ENCODE data around the gene CLPTM1L. TPM values are rescaled to one million over a fixed set of nuclear protein-coding genes. Genes with fewer than 3 reads are reported as not detected.
"Not testable (repeated sequence)": the region's sequence is repeated elsewhere in the genome, so short reads cannot be mapped to it uniquely, and the experiment has no call there.

CLPTM1L gene
- total RNA-seq, 4 donors from 2014 or later: 96.9 to 139 (median 126) TPM

GRCh38 chr5:1375871-1376810, 31.2 kb upstream of the CLPTM1L start:
- intact Hi-C loops (cut with DNase I): no loop called here
- Histone ChIP-seq H3K36me3 (no peaks in the 10 kb centered on the region), H3K4me1 (peaks cover 4 to 11% (median 8%) of the 10 kb centered on the region in 4 donors), H3K4me3 (no peak overlapping the region), H3K9me3 (no peaks in the 10 kb centered on the region), H3K27me3 (peaks cover 0 to 41% (median 5%) of the 10 kb centered on the region in 4 donors), H3K27ac (replicated peaks in 1 of 4) (no peak overlapping the region)
- TF ChIP-seq POLR2AphosphoS5 (IDR thresholded peaks at IDR 0.05): no peak
- TF ChIP-seq EP300 (IDR thresholded peaks at IDR 0.05): no peak
- TF ChIP-seq, protein P1, sequence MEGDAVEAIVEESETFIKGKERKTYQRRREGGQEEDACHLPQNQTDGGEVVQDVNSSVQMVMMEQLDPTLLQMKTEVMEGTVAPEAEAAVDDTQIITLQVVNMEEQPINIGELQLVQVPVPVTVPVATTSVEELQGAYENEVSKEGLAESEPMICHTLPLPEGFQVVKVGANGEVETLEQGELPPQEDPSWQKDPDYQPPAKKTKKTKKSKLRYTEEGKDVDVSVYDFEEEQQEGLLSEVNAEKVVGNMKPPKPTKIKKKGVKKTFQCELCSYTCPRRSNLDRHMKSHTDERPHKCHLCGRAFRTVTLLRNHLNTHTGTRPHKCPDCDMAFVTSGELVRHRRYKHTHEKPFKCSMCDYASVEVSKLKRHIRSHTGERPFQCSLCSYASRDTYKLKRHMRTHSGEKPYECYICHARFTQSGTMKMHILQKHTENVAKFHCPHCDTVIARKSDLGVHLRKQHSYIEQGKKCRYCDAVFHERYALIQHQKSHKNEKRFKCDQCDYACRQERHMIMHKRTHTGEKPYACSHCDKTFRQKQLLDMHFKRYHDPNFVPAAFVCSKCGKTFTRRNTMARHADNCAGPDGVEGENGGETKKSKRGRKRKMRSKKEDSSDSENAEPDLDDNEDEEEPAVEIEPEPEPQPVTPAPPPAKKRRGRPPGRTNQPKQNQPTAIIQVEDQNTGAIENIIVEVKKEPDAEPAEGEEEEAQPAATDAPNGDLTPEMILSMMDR (IDR thresholded peaks at IDR 0.05): no peak
- no peak for TF ChIP-seq POLR2A (IDR thresholded peaks at IDR 0.05; ENCODE audit: low read depth)
- 82% methylated on average over 21 of the region's 23 CpGs for WGBS
- no peak for DNase-seq (ENCODE audit: extremely low spot score)

- Histone ChIP-seq H3K36me3 (no peaks in the 10 kb centered on the region), H3K27me3 (peaks cover 0 to 26% (median 3%) of the 10 kb centered on the region in 4 donors), H3K4me3 (no peak overlapping the region), H3K4me1 (no peaks in the 10 kb centered on the region), H3K27ac (replicated peaks in 1 of 4) (no peak overlapping the region), H3K9me3 (no peaks in the 10 kb centered on the region)
- no peak for DNase-seq (ENCODE audit: extremely low spot score)
- no peak for TF ChIP-seq POLR2AphosphoS5 (IDR thresholded peaks at IDR 0.05)
- TF ChIP-seq, protein P1 (IDR thresholded peaks at IDR 0.05): no peak
- no peak for TF ChIP-seq EP300 (IDR thresholded peaks at IDR 0.05)
- no peak for TF ChIP-seq POLR2A (IDR thresholded peaks at IDR 0.05; ENCODE audit: low read depth)
- WGBS: 68% methylated on average over 4 of the region's 6 CpGs
- intact Hi-C loops (cut with DNase I): no loop called here
Observed at GRCh38 chr5:1374679-1375055, 29.8 kb upstream of the CLPTM1L start.

GRCh38 chr5:1374030-1374678, 29.3 kb upstream of the CLPTM1L start:
- Histone ChIP-seq H3K4me1 (no peaks in the 10 kb centered on the region), H3K36me3 (no peaks in the 10 kb centered on the region), H3K27ac (replicated peaks in 1 of 4) (no peak overlapping the region), H3K4me3 (no peak overlapping the region), H3K27me3 (peaks cover 0 to 21% (median under 1%) of the 10 kb centered on the region in 4 donors), H3K9me3 (no peaks in the 10 kb centered on the region)
- intact Hi-C loops (cut with DNase I): no loop called here
- no peak for DNase-seq (ENCODE audit: extremely low spot score)
- 75% methylated on average over 9 of the region's 9 CpGs for WGBS
- TF ChIP-seq POLR2AphosphoS5 (IDR thresholded peaks at IDR 0.05) (no peak), POLR2A (IDR thresholded peaks at IDR 0.05; ENCODE audit: low read depth) (no peak), EP300 (IDR thresholded peaks at IDR 0.05) (no peak)
- TF ChIP-seq, protein P1 (IDR thresholded peaks at IDR 0.05): no peak

GRCh38 chr5:1371972-1372342, 27.1 kb upstream of the CLPTM1L start:
- peaks cover 0 to 22% (median 0%) of the 10 kb centered on the region in 4 donors for H3K27me3 ChIP-seq
- intact Hi-C loops (cut with DNase I); H3K4me1 ChIP-seq; H3K27ac ChIP-seq (replicated peaks in 1 of 4); H3K36me3 ChIP-seq; DNase-seq (ENCODE audit: extremely low spot score); H3K4me3 ChIP-seq; H3K9me3 ChIP-seq: not testable (repeated sequence)
- 95% methylated on average over 4 of the region's 4 CpGs for WGBS

- no peak for DNase-seq (ENCODE audit: extremely low spot score)
- Histone ChIP-seq H3K36me3 (no peaks in the 10 kb centered on the region), H3K27me3 (peaks cover 0 to 22% (median 0%) of the 10 kb centered on the region in 4 donors), H3K9me3 (no peaks in the 10 kb centered on the region), H3K4me1 (no peaks in the 10 kb centered on the region), H3K27ac (replicated peaks in 1 of 4) (no peak overlapping the region), H3K4me3 (no peak overlapping the region)
- TF ChIP-seq EP300 (IDR thresholded peaks at IDR 0.05): no peak
- TF ChIP-seq, protein P1 (IDR thresholded peaks at IDR 0.05): no peak
- TF ChIP-seq POLR2AphosphoS5 (IDR thresholded peaks at IDR 0.05): no peak
- TF ChIP-seq POLR2A (IDR thresholded peaks at IDR 0.05; ENCODE audit: low read depth): no peak
- 81% methylated on average over 13 of the region's 13 CpGs for WGBS
- intact Hi-C loops (cut with DNase I): no loop called here
Observed at GRCh38 chr5:1371218-1371971, 26.5 kb upstream of the CLPTM1L start.
